ENCODE results near the gene CEP112. TPM values are rescaled to one million over a fixed set of nuclear protein-coding genes. Genes with fewer than 3 reads are reported as not detected.

CEP112 gene
- total RNA-seq, 4 donors from 2014 or later: 0.53 to 41.3 (median 5.7) TPM

DNA sequence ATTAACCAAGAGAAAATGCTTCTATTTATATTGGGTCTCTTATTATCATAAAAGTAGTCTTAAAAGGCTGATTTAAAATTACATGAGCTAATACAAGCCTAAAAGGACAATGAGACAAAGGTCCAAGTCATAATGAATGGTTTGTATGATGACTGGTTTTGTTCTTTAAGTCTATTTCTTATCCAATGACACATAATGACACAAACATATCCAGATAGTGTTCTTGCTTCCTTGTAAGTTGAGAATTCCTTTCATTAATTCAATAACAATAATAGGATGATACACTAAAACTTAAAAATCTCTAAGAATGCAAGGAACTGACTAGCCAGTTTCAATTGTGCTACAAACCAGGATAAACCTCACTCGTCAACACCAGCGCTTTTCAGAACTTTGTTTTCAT lies 244.1 kb downstream of the CEP112 start:
- Histone ChIP-seq H3K27me3 (no peaks in the 10 kb centered on the region), H3K27ac (no peak overlapping the region), H3K36me3 (no peaks in the 10 kb centered on the region), H3K9me3 (no peaks in the 10 kb centered on the region), H3K4me3 (no peak overlapping the region), H3K4me1 (no peaks in the 10 kb centered on the region)
- no peak for DNase-seq
- no peak for TF ChIP-seq POLR2A (IDR thresholded peaks at IDR 0.05)
- TF ChIP-seq, protein P1, sequence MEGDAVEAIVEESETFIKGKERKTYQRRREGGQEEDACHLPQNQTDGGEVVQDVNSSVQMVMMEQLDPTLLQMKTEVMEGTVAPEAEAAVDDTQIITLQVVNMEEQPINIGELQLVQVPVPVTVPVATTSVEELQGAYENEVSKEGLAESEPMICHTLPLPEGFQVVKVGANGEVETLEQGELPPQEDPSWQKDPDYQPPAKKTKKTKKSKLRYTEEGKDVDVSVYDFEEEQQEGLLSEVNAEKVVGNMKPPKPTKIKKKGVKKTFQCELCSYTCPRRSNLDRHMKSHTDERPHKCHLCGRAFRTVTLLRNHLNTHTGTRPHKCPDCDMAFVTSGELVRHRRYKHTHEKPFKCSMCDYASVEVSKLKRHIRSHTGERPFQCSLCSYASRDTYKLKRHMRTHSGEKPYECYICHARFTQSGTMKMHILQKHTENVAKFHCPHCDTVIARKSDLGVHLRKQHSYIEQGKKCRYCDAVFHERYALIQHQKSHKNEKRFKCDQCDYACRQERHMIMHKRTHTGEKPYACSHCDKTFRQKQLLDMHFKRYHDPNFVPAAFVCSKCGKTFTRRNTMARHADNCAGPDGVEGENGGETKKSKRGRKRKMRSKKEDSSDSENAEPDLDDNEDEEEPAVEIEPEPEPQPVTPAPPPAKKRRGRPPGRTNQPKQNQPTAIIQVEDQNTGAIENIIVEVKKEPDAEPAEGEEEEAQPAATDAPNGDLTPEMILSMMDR (IDR thresholded peaks at IDR 0.05): no peak

DNA sequence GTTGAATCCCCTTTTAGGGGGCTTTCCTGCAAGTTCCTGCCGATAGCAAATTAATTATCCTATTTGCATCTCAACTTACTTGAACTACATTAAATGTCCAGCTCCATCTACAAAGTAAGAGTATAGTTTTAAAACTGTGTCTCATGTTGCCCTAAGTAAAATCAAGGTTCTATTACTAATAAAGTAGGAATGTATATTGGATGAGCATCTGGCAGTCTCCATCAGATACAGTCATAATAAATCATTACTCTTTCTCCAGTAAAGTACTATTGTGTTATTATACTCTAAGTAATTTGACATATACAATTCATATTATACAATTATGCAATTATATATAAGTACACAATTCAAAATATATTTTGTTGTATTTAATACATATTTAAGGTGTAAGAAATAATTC lies 249.3 kb downstream of the CEP112 start:
- H3K27ac ChIP-seq: no peak overlapping the region
- no peaks in the 10 kb centered on the region for H3K4me1 ChIP-seq
- no peaks in the 10 kb centered on the region for H3K27me3 ChIP-seq
- TF ChIP-seq POLR2A (IDR thresholded peaks at IDR 0.05): no peak
- TF ChIP-seq, protein P1 (IDR thresholded peaks at IDR 0.05): no peak
- no peaks in the 10 kb centered on the region for H3K9me3 ChIP-seq
- no peak overlapping the region for H3K4me3 ChIP-seq
- no peak for DNase-seq
- no peaks in the 10 kb centered on the region for H3K36me3 ChIP-seq

DNA sequence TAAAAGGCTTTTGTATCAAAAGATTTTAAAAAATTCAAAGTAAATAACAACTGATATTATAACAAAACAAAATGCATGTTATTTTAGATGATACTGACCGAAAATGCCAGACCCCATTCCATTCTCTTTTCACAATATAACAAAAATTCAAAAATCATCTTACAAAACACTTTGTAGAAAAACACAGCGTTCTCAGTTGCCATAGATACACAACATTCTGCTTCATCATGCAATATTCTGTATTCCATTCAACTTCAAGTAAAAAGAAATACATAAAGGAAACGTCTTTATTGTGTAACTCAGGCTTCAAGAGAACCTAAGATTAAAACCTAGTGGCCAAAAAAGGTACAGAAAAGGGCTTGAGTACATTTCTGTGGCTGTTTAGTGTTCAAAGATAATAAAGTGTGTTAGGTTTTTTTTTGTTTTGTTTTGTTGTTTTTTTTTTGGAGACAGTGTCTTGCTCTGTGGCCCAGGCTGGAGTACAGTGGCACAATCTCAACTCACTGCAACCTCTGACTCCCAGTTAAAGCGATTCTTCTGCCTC lies 250.5 kb downstream of the CEP112 start:
- no peak overlapping the region for H3K4me3 ChIP-seq
- H3K4me1 ChIP-seq: no peaks in the 10 kb centered on the region
- DNase-seq: no peak
- no peak overlapping the region for H3K27ac ChIP-seq
- H3K27me3 ChIP-seq: no peaks in the 10 kb centered on the region
- no peaks in the 10 kb centered on the region for H3K36me3 ChIP-seq
- H3K9me3 ChIP-seq: no peaks in the 10 kb centered on the region
- TF ChIP-seq POLR2A (IDR thresholded peaks at IDR 0.05): no peak
- TF ChIP-seq, protein P1 (IDR thresholded peaks at IDR 0.05): no peak

DNA sequence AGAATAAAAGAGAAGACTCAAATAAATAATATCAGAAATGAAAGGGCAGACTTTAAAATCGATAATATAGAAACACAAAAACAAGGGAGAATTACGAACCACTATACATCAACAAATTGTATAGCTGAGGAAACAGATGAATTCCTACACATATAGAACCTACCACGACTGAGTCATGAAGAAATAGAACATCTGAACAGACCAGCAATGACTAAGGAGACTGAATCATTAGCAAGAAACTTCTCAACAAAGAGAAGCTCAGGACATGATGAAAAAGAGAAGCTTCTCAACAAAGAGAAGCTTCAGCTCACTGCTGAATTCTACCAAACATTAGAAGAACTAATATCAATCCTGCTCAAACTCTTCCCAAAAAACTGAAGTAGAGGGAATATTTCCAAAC lies 255.9 kb downstream of the CEP112 start:
- DNase-seq: no peak
- TF ChIP-seq, protein P1 (IDR thresholded peaks at IDR 0.05): no peak
- TF ChIP-seq POLR2A (IDR thresholded peaks at IDR 0.05): no peak
- H3K9me3 ChIP-seq: no peaks in the 10 kb centered on the region
- H3K27me3 ChIP-seq: no peaks in the 10 kb centered on the region
- H3K27ac ChIP-seq: no peak overlapping the region
- no peaks in the 10 kb centered on the region for H3K4me1 ChIP-seq
- H3K36me3 ChIP-seq: no peaks in the 10 kb centered on the region
- H3K4me3 ChIP-seq: no peak overlapping the region

DNA sequence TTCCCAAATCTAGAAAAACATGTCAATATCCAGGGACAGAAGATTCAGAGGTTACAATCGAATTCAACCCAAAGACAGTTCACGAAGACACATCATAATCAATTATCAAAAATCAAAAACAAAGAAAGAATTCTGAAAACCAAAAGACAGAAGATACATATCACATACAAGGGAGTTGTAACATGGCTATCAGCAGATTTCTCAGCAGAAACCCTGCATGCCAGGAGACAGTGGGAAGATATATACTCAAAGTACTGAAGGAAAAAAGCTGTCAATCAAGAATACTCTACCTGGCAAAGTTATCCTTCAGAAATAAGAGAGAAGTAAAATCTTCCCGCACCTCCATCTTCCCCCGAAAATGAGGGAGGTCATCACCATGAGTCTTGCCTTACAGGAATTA lies 258.6 kb downstream of the CEP112 start:
- Histone ChIP-seq H3K4me3 (no peak overlapping the region), H3K36me3 (no peaks in the 10 kb centered on the region), H3K9me3 (no peaks in the 10 kb centered on the region), H3K4me1 (no peaks in the 10 kb centered on the region), H3K27ac (no peak overlapping the region), H3K27me3 (no peaks in the 10 kb centered on the region)
- TF ChIP-seq, protein P1 (IDR thresholded peaks at IDR 0.05): no peak
- TF ChIP-seq POLR2A (IDR thresholded peaks at IDR 0.05): no peak
- no peak for DNase-seq
